HEK293 (cell line): ENCODE measurements around the gene PLCG2.

ENCODE experiments used
- CTCF ChIA-PET: fragments of 350-600 bp; formaldehyde crosslinking; extraction: SDS; loops from one replicate; lab custom pipeline; 2021; ENCODE audit warnings: antibody characterized with exemption; lab: Yijun Ruan, JAX
- POLR2A ChIA-PET: fragments of 300-600 bp; formaldehyde crosslinking; extraction: SDS; loops from one replicate; lab custom pipeline; 2020; ENCODE audit warnings: antibody characterized with exemption, inconsistent platforms; lab: Yijun Ruan, JAX
- H3K27ac ChIP-seq: fragments of 200-500 bp; sonication (Bioruptor generic); 2 replicates; pipeline ENCODE4 v1.5.1; 2014; ENCODE audit warnings: low read depth, low read length, control low read depth, inconsistent platforms; ENCODE audit errors: extremely low read depth
- H3K36me3 ChIP-seq, 2 experiments: fragments of 200-500 bp in 1 of 2; sonication (Bioruptor generic) in 1 of 2; 1 replicate in 1 of 2; 2 replicates in 1 of 2; pipeline ENCODE4 v1.5.1; 2014 to 2017; ENCODE audit warnings: inconsistent platforms in 2 of 2, low read length in 2 of 2; ENCODE audit not compliant: control insufficient read depth in 2 of 2, insufficient read depth in 1 of 2
- H3K4me1 ChIP-seq: fragments of 200-500 bp; sonication (Bioruptor generic); 2 replicates; pipeline ENCODE4 v1.5.1; 2014; ENCODE audit warnings: mild to moderate bottlenecking, low read length, inconsistent platforms; ENCODE audit not compliant: control insufficient read depth, insufficient read depth
- H3K4me3 ChIP-seq: 2 replicates; pipeline ENCODE4 v1.5.1; 2011; ENCODE audit warnings: low read depth, mild to moderate bottlenecking, control low read depth, low read length, moderate library complexity
- H3K9me3 ChIP-seq: fragments of 200-500 bp; sonication (Bioruptor generic); 2 replicates; pipeline ENCODE4 v1.5.1; 2014; ENCODE audit warnings: low read depth, low read length, inconsistent platforms; ENCODE audit not compliant: control insufficient read depth, insufficient read depth
- MYNN ChIP-seq: fragments of 450-650 bp; formaldehyde crosslinking; IDR thresholded peaks from 2 replicates; pipeline ENCODE4 v1.5.1; 2016; ENCODE audit warnings: missing biosample characterization, missing genetic modification characterization, borderline replicate concordance
- PRDM1 ChIP-seq: fragments of 450-650 bp; formaldehyde crosslinking; IDR thresholded peaks from 2 replicates; pipeline ENCODE4; 2016; ENCODE audit warnings: missing biosample characterization, missing genetic modification characterization
- SP3 ChIP-seq: fragments of 450-650 bp; formaldehyde crosslinking; IDR thresholded peaks from 2 replicates; pipeline ENCODE4 v1.5.1; 2016; ENCODE audit warnings: missing biosample characterization, missing genetic modification characterization
- TCF7L2 ChIP-seq: IDR thresholded peaks from 2 replicates; pipeline ENCODE4 v1.6.1; 2011; ENCODE audit warnings: low read depth, mild to moderate bottlenecking, inconsistent platforms, low read length, moderate library complexity, borderline replicate concordance
- ZBTB26 ChIP-seq: fragments of 450-650 bp; formaldehyde crosslinking; optimal IDR thresholded peaks from 2 replicates; pipeline ENCODE3; 2016; ENCODE audit warnings: missing biosample characterization, mild to moderate bottlenecking, missing genetic modification characterization
- ZFP41 ChIP-seq: fragments of 450-650 bp; formaldehyde crosslinking; IDR thresholded peaks from 2 replicates; pipeline ENCODE4 v1.5.1; 2016; ENCODE audit warnings: missing biosample characterization, missing genetic modification characterization, borderline replicate concordance
- ZNF132 ChIP-seq: fragments of 450-650 bp; formaldehyde crosslinking; IDR thresholded peaks from 2 replicates; pipeline ENCODE4 v1.5.1; 2017; ENCODE audit warnings: missing biosample characterization, missing genetic modification characterization, borderline replicate concordance
- ZNF211 ChIP-seq: fragments of 450-650 bp; formaldehyde crosslinking; IDR thresholded peaks from 2 replicates; pipeline ENCODE4 v1.5.1; 2016; ENCODE audit warnings: low read depth, missing biosample characterization, missing genetic modification characterization
- ZNF335 ChIP-seq: fragments of 450-650 bp; formaldehyde crosslinking; conservative IDR thresholded peaks from 2 replicates; pipeline ENCODE4 v1.5.1; 2016; ENCODE audit warnings: missing biosample characterization, missing genetic modification characterization
- ZNF354C ChIP-seq: fragments of 450-650 bp; formaldehyde crosslinking; IDR thresholded peaks from 2 replicates; pipeline ENCODE4 v1.5.1; 2016; ENCODE audit warnings: missing biosample characterization, missing genetic modification characterization, low read depth, borderline replicate concordance
- TF ChIP-seq, protein P1 (sequence below): fragments of 450-650 bp; formaldehyde crosslinking; IDR thresholded peaks from 2 replicates; pipeline ENCODE4 v1.5.1; 2016; ENCODE audit warnings: missing biosample characterization, missing genetic modification characterization, borderline replicate concordance
- TF ChIP-seq, protein P2 (sequence below): fragments of 450-650 bp; formaldehyde crosslinking; IDR thresholded peaks from 2 replicates; pipeline ENCODE4 v1.5.1; 2016; ENCODE audit warnings: missing biosample characterization, missing genetic modification characterization

The PLCG2 gene

GRCh38 chr16:81803332-81803731, 24.2 kb downstream of the PLCG2 start:
- ChIA-PET CTCF (no interaction called here), POLR2A (interaction anchor here (0.6 kb wide), 1 partner anchor 72 kb away, joined by 3 read pairs; no protein-coding TSS in a partner anchor)
- Histone ChIP-seq H3K27ac (no peak overlapping the region), H3K4me1 (no peaks in the 10 kb centered on the region), H3K4me3 (no peak overlapping the region), H3K9me3 (no peaks in the 10 kb centered on the region), H3K36me3 (no peaks in the 10 kb centered on the region)
- TF ChIP-seq PRDM1 (tag by site-specific recombination) (peak; percentile 89), TCF7L2 (no peak)

GRCh38 chr16:81804134-81804610, 25.1 kb downstream of the PLCG2 start:
- H3K9me3 ChIP-seq: no peaks in the 10 kb centered on the region
- no peak overlapping the region for H3K27ac ChIP-seq
- ChIA-PET POLR2A (no interaction called here), CTCF (interaction anchor here (1.5 kb wide), 1 partner anchor 13 kb away, joined by 3 read pairs; no protein-coding TSS in a partner anchor)
- H3K4me1 ChIP-seq: no peaks in the 10 kb centered on the region
- H3K4me3 ChIP-seq: no peak overlapping the region
- H3K36me3 ChIP-seq: no peaks in the 10 kb centered on the region
- no peak for TF ChIP-seq ZNF335 (tag by site-specific recombination)
- TF ChIP-seq, protein P1, sequence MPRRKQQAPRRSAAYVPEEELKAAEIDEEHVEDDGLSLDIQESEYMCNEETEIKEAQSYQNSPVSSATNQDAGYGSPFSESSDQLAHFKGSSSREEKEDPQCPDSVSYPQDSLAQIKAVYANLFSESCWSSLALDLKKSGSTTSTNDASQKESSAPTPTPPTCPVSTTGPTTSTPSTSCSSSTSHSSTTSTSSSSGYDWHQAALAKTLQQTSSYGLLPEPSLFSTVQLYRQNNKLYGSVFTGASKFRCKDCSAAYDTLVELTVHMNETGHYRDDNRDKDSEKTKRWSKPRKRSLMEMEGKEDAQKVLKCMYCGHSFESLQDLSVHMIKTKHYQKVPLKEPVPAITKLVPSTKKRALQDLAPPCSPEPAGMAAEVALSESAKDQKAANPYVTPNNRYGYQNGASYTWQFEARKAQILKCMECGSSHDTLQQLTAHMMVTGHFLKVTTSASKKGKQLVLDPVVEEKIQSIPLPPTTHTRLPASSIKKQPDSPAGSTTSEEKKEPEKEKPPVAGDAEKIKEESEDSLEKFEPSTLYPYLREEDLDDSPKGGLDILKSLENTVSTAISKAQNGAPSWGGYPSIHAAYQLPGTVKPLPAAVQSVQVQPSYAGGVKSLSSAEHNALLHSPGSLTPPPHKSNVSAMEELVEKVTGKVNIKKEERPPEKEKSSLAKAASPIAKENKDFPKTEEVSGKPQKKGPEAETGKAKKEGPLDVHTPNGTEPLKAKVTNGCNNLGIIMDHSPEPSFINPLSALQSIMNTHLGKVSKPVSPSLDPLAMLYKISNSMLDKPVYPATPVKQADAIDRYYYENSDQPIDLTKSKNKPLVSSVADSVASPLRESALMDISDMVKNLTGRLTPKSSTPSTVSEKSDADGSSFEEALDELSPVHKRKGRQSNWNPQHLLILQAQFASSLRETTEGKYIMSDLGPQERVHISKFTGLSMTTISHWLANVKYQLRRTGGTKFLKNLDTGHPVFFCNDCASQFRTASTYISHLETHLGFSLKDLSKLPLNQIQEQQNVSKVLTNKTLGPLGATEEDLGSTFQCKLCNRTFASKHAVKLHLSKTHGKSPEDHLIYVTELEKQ: no peak
- TF ChIP-seq SP3 (tag by site-specific recombination): no peak
- no peak for TF ChIP-seq ZNF354C (tag by site-specific recombination)
- no peak for TF ChIP-seq ZNF132 (tag by site-specific recombination)
- no peak for TF ChIP-seq MYNN (tag by site-specific recombination)

DNA sequence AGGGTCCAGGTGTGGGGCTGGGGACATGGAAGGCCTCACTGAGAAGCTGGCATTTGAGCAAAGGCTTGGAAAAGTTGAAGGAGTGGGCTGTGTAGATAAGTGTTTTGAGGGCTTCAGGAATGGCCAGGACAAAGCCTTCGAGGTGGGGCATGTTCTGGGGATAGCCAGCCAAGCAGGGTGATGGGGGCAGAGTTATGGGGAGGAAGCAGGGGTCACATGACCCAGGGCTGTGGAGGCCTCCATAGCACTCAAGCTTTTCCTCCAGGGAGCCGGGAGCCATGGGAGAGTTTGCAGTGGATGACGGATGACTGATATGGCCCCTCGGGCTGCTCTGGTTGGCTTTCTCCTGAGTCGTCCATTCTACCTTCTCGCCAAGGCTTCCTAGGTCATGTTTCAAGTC, 27.6 kb downstream of the PLCG2 start:
- POLR2A ChIA-PET: interaction anchor here (0.5 kb wide), 1 partner anchor 713 kb away, joined by 4 read pairs; no protein-coding TSS in a partner anchor
- CTCF ChIA-PET: no interaction called here
- TF ChIP-seq, protein P1: no peak
- TF ChIP-seq, protein P2, sequence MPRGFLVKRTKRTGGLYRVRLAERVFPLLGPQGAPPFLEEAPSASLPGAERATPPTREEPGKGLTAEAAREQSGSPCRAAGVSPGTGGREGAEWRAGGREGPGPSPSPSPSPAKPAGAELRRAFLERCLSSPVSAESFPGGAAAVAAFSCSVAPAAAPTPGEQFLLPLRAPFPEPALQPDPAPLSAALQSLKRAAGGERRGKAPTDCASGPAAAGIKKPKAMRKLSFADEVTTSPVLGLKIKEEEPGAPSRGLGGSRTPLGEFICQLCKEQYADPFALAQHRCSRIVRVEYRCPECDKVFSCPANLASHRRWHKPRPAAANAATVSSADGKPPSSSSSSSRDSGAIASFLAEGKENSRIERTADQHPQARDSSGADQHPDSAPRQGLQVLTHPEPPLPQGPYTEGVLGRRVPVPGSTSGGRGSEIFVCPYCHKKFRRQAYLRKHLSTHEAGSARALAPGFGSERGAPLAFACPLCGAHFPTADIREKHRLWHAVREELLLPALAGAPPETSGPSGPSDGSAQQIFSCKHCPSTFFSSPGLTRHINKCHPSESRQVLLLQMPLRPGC (tag by site-specific recombination): no peak
- no peak for TF ChIP-seq ZFP41 (tag by site-specific recombination)
- TF ChIP-seq ZBTB26 (tag by site-specific recombination): no peak
- TF ChIP-seq ZNF211 (tag by site-specific recombination): no peak
- Histone ChIP-seq H3K4me1 (no peaks in the 10 kb centered on the region), H3K27ac (no peak overlapping the region), H3K4me3 (no peak overlapping the region), H3K36me3 (no peaks in the 10 kb centered on the region), H3K9me3 (no peaks in the 10 kb centered on the region)
